MM.1S (cell line): ENCODE results near the gene SMPD3.

Experiments
- CTCF ChIP-seq: fragments of 300-600 bp; sonication (generic); IDR thresholded peaks from 2 replicates; pipeline ENCODE4 v1.5.1; 2016; ENCODE audit warnings: antibody characterized with exemption, low read length, mixed read lengths
- EZH2 ChIP-seq: fragments of 300-600 bp; sonication (generic); optimal IDR thresholded peaks from 2 replicates; pipeline ENCODE3; 2017; ENCODE audit warnings: low read depth, mild to moderate bottlenecking, antibody characterized with exemption, low read length, mixed read lengths
- EZH2phosphoT487 ChIP-seq: fragments of 300-600 bp; sonication (generic); IDR thresholded peaks from 2 replicates; pipeline ENCODE4 v1.6.1; 2018; ENCODE audit warnings: antibody characterized with exemption, low read length

DNA sequence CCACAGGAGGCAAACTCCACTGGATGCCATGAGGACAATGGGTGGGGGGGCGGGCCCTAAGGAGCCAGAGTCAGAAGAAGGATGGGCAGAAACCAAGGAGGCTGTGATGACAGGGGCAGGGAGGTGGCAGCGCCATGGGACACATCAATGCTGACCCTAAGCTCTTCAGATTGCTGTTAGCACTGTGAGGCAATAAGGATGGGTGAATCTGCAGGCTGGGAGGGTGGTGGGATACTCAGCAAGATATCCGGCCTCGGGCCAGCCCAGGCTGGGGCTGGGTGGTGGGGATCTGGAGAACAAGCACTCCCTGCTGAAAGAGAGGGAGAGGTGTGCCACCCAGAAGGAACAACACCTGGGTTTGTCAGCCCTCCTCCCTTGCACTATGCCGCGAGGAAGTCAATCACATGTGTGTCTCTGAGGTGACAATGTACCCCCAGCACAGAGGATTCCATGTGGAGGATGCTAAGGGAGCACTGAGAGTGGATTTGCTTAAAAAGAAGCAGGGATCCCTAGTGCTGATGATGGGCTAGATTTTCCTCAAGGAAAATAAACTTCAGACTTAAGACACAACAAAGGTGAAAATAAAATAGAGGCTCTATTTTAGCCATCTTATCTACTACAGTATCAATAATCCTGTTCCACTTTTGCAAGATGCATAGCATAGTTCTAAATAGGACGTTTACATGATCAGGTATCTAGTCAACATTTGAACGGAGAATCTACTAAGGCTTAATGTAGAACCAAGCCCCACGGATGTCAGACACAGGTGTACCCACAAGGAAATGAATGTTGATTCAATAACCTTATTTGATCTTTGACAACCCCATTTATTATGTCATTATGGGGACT is 22.6 kb downstream of the SMPD3 start:
- TF ChIP-seq CTCF (no peak), EZH2 (no peak), EZH2phosphoT487 (no peak)
